ENCODE measurements around the gene DEDD2. TPM values are rescaled to one million over a fixed set of nuclear protein-coding genes. Genes with fewer than 3 reads are reported as not detected.

DEDD2 gene
- total RNA-seq, 4 donors from 2014 or later = 23.2 to 30.2 (median 27.8) TPM

DNA sequence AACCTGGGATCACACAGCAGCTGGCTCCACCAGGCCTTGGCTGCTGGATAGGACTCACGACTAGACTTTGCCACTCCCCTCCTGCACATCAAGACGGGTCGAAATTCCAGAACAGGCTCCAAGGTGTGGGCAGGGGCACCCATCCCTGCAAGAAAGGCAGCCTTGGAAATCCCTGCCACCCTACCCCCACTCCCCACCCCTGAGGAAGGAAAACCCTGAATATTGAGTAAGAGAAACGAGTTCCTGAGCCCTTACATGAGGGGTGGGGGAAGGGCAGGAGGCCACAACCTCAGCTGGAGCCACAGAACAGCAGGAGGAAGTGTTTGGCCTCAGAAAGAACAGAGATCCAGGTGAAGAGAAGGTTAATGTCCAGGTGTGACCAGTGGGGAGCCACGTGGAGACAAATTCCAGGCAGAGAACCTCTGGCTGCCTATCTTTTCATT is 20.1 kb downstream of the DEDD2 start:
- 8 to 17% methylated on average over 2 to 3 of the region's 5 CpGs for WGBS, 2 donors
- H3K4me1 ChIP-seq = peaks cover 31 to 62% (median 34%) of the 10 kb centered on the region in 3 donors
- H3K27me3 ChIP-seq = no peaks in the 10 kb centered on the region
- no peaks in the 10 kb centered on the region for H3K9me3 ChIP-seq
- peaks cover 6 to 62% (median 16%) of the 10 kb centered on the region in 3 donors for H3K36me3 ChIP-seq
- H3K27ac ChIP-seq = peak overlapping the region in 2 of 4 donors; percentile 9 to 21
- TF ChIP-seq POLR2A (IDR thresholded peaks at IDR 0.05) = no peak
- no peak for TF ChIP-seq CTCF (IDR thresholded peaks at IDR 0.05)
- intact Hi-C loops (cut with DNase I) = no loop called here
- DNase-seq = no peak
- H3K4me3 ChIP-seq = no peak overlapping the region

DNA sequence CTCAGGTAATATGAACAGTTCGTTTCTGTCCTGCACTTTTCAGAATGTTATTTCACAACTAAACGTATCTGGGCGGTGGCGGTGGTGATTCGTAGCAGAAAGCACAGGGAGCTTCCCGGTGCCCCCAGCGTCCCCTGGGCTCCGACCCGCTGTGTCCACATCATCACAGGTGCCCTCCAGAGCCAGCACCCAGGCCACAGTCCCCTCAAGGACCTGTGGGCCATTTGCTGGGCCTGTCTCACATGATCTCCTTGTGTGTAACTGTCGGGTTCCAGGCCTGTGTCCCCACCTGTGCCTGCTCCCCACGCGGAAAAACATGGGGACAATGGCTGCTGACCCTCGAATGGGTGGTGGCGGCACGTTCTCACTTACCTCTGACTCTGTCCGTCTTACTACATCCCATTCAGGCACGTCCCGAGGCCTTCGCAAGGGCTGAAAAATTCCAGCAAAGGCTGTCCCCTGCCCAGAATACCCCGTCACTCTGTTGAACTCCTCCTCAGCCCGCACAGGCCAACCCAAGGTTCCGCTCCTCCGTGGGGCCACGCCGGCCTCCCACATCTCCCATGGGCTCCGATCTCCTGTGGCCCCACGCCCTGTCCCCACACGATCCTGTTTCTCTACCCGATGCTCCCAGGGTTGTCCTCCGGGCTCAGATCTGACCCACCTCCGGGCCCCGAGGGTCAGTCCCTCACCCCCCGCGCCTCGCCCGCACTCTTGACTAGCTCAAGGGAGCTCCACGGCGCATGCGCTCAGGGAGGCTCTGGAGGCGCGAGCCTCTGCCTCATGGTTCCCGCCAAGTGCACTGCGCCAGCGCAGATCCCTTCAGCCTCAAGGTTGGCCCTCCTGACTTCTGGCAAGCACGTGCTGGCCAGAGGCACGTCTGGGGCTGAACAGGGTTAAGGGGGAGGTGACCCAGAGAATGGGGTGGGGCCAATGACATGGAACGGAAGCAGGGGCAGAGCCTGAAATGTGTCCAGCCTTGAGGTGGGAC is 21.2 kb downstream of the DEDD2 start:
- Histone ChIP-seq H3K4me1 (peaks cover 30 to 62% (median 34%) of the 10 kb centered on the region in 3 donors), H3K27ac (no peak overlapping the region), H3K4me3 (no peak overlapping the region), H3K9me3 (no peaks in the 10 kb centered on the region), H3K27me3 (no peaks in the 10 kb centered on the region), H3K36me3 (peaks cover 6 to 51% (median 14%) of the 10 kb centered on the region in 3 donors)
- WGBS, 2 donors = 86 to 90% methylated on average over 21 to 30 of the region's 47 CpGs
- DNase-seq = no peak
- TF ChIP-seq CTCF (IDR thresholded peaks at IDR 0.05) (no peak), POLR2A (IDR thresholded peaks at IDR 0.05) (no peak)
- intact Hi-C loops (cut with DNase I) = no loop called here

- Histone ChIP-seq H3K4me1 (peaks cover 7 to 38% (median 15%) of the 10 kb centered on the region in 3 donors), H3K27me3 (no peaks in the 10 kb centered on the region), H3K27ac (peak overlapping the region in 1 of 4 donors; percentile 44), H3K4me3 (no peak overlapping the region), H3K36me3 (peaks cover 3 to 25% (median 7%) of the 10 kb centered on the region in 3 donors), H3K9me3 (no peaks in the 10 kb centered on the region)
- 48 to 53% methylated on average over 3 of the region's 3 CpGs for WGBS, 2 donors
- intact Hi-C loops (cut with DNase I) = no loop called here
- TF ChIP-seq CTCF (IDR thresholded peaks at IDR 0.05) (no peak), POLR2A (IDR thresholded peaks at IDR 0.05) (no peak)
- no peak for DNase-seq
Measured at GRCh38 chr19:42193706-42194105, 23.8 kb downstream of the DEDD2 start.

DNA sequence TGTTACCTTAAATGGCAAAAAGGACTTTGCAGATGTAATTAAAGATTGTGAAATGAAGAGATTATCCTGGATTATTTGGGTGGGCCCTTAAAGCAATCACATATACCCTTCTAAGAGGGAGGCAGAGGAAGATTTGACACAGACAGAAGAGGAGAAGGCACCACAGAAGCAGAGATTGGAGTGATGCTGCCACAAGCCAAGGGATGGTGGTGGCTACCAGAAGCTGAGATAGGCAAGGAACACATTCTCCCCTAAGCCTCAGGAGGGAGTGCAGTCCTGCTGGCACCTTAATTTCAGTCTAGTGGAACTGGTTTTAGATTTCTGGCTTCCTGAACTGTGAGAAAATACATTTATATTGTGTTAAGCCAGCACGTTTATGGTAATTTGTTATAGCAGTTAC is 24.2 kb downstream of the DEDD2 start:
- DNase-seq = no peak
- WGBS, 2 donors = 18 to 64% methylated on average over 1 of the region's 1 CpG
- Histone ChIP-seq H3K4me1 (peaks cover 5 to 34% (median 15%) of the 10 kb centered on the region in 3 donors), H3K36me3 (peaks cover 0 to 21% (median 2%) of the 10 kb centered on the region in 3 donors), H3K27me3 (no peaks in the 10 kb centered on the region), H3K27ac (peak overlapping the region in 1 of 4 donors; percentile 44), H3K9me3 (no peaks in the 10 kb centered on the region), H3K4me3 (no peak overlapping the region)
- no peak for TF ChIP-seq CTCF (IDR thresholded peaks at IDR 0.05)
- TF ChIP-seq POLR2A (IDR thresholded peaks at IDR 0.05) = no peak
- intact Hi-C loops (cut with DNase I) = no loop called here

DNA sequence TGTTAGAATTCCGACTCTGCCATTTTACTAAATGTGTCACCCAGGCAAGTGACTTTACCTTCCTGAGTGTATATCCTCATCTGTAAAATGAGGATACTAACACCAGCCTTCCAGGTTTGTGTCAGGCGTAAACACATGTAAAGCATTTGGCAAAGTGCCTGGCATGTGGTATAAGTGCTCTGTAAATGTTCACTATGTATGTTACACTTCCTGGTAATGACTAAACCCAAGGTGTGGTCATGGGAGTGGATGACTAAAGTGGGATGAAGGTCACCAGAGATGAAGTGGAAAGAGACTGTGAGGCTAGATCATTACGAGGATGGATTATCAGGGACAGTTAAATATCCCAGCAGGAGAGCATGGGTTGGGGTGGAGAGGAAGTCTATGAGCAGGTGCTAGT is 25.6 kb downstream of the DEDD2 start:
- no peak overlapping the region for H3K4me3 ChIP-seq
- H3K27ac ChIP-seq = peak overlapping the region; percentile 5 to 74 (median 47)
- no peak for DNase-seq
- H3K4me1 ChIP-seq = peaks cover 0 to 19% (median 5%) of the 10 kb centered on the region in 3 donors
- H3K36me3 ChIP-seq = peaks cover 0 to 8% (median 0%) of the 10 kb centered on the region in 3 donors
- H3K27me3 ChIP-seq = no peaks in the 10 kb centered on the region
- intact Hi-C loops (cut with DNase I) = no loop called here
- 37% methylated on average over 3 of the region's 3 CpGs for WGBS, 2 donors
- H3K9me3 ChIP-seq = no peaks in the 10 kb centered on the region
- TF ChIP-seq CTCF (IDR thresholded peaks at IDR 0.05) = no peak
- no peak for TF ChIP-seq POLR2A (IDR thresholded peaks at IDR 0.05)

All from esophagus squamous epithelium (tissue), 5 donors.